GM23338 (cell line): ENCODE measurements around the gene SERTAD1. TPM values are rescaled to one million over a fixed set of nuclear protein-coding genes. Genes with fewer than 3 reads are reported as not detected.

ENCODE experiments used
- ATAC-seq: fragments of 200-7000 bp; cut with Tn5 transposase; 3 replicates; pipeline ENCODE4 v1.9.1; 2020
- DNase-seq: peaks from one replicate; pipeline ENCODE4 v3.0.0-alpha.2; 2015; ENCODE audit warnings: low spot score
- H2AFZ ChIP-seq: fragments of 200-600 bp; sonication (generic); 2 replicates; pipeline ENCODE4 v1.8.0; 2016; ENCODE audit warnings: antibody characterized with exemption, mild to moderate bottlenecking, moderate library complexity
- H3F3A ChIP-seq: fragments of 200-600 bp; sonication (generic); replicated peaks from 2 replicates; pipeline ENCODE4 v1.8.0; 2017; ENCODE audit warnings: antibody characterized with exemption, mixed run types, low read depth
- H3K27ac ChIP-seq: fragments of 200-600 bp; sonication (generic); 2 replicates; pipeline ENCODE4 v1.6.1; 2016; ENCODE audit warnings: low read depth
- H3K27me3 ChIP-seq: fragments of 200-600 bp; sonication (generic); 2 replicates; pipeline ENCODE4 v1.8.0; 2016; ENCODE audit warnings: mild to moderate bottlenecking, mixed run types, moderate library complexity; ENCODE audit not compliant: insufficient read depth
- H3K36me3 ChIP-seq: fragments of 200-600 bp; sonication (generic); 2 replicates; pipeline ENCODE4 v1.8.0; 2016; ENCODE audit warnings: mild to moderate bottlenecking; ENCODE audit not compliant: insufficient read depth
- H3K4me1 ChIP-seq: fragments of 200-600 bp; sonication (generic); 2 replicates; pipeline ENCODE4 v1.8.0; 2016; ENCODE audit warnings: mild to moderate bottlenecking, moderate library complexity; ENCODE audit not compliant: insufficient read depth
- H3K4me2 ChIP-seq: fragments of 200-600 bp; sonication (generic); 2 replicates; pipeline ENCODE4 v1.7.1; 2017; ENCODE audit warnings: mixed run types
- H3K4me3 ChIP-seq: fragments of 200-600 bp; sonication (generic); 2 replicates; pipeline ENCODE4 v1.6.1; 2016; ENCODE audit warnings: mixed run types
- H3K79me2 ChIP-seq: fragments of 200-600 bp; sonication (generic); replicated peaks from 2 replicates; pipeline ENCODE4 v1.8.0; 2017; ENCODE audit warnings: mild to moderate bottlenecking; ENCODE audit not compliant: insufficient read depth
- H3K9me2 ChIP-seq: fragments of 200-600 bp; sonication (generic); 2 replicates; pipeline ENCODE4 v1.8.0; 2017; ENCODE audit not compliant: insufficient read depth
- H4K20me1 ChIP-seq: fragments of 200-600 bp; sonication (generic); replicated peaks from 2 replicates; pipeline ENCODE4 v1.8.0; 2017; ENCODE audit warnings: mild to moderate bottlenecking; ENCODE audit not compliant: insufficient read depth
- H3K27ac Mint-ChIP-seq: 2 replicates; pipeline ENCODE4 v1.8.0; 2020; ENCODE audit warnings: inconsistent platforms, mild to moderate bottlenecking, moderate library complexity, mixed read lengths
- H3K27me3 Mint-ChIP-seq: 3 replicates; pipeline ENCODE4 v1.8.0; 2022; ENCODE audit warnings: low read depth, mild to moderate bottlenecking, moderate library complexity, mixed read lengths, inconsistent platforms; ENCODE audit not compliant: insufficient read depth, poor library complexity
- H3K36me3 Mint-ChIP-seq: 3 replicates; pipeline ENCODE4 v1.8.0; 2021; ENCODE audit warnings: low read depth, mild to moderate bottlenecking, inconsistent platforms, moderate library complexity, mixed read lengths
- H3K4me1 Mint-ChIP-seq: 3 replicates; pipeline ENCODE4 v1.8.0; 2020; ENCODE audit warnings: mild to moderate bottlenecking, inconsistent platforms, mixed read lengths
- H3K4me3 Mint-ChIP-seq: 3 replicates; pipeline ENCODE4 v1.8.0; 2021; ENCODE audit warnings: moderate library complexity, mild to moderate bottlenecking, inconsistent platforms, mixed read lengths
- H3K9me3 Mint-ChIP-seq: 3 replicates; pipeline ENCODE4 v1.8.0; 2020; ENCODE audit warnings: moderate library complexity, mild to moderate bottlenecking, inconsistent platforms, mixed read lengths
- CREB1 ChIP-seq: fragments of 250-450 bp; sonication (Bioruptor Pico); IDR thresholded peaks from 2 replicates; pipeline ENCODE4 v1.5.0; 2020; ENCODE audit warnings: low read depth, mild to moderate bottlenecking, moderate library complexity
- ETS1 ChIP-seq: IDR thresholded peaks from 2 replicates; pipeline ENCODE4 v1.6.1; 2016; ENCODE audit warnings: antibody characterized with exemption
- EZH2 ChIP-seq: fragments of 200-600 bp; sonication (generic); IDR thresholded peaks from one replicate; pipeline ENCODE4 v1.8.0; 2017; ENCODE audit warnings: antibody characterized with exemption, mild to moderate bottlenecking, low read depth; ENCODE audit not compliant: unreplicated experiment
- EZH2phosphoT487 ChIP-seq: fragments of 200-600 bp; sonication (generic); IDR thresholded peaks from one replicate; pipeline ENCODE4 v1.8.1; 2018; ENCODE audit warnings: antibody characterized with exemption; ENCODE audit not compliant: unreplicated experiment
- JUNB ChIP-seq: IDR thresholded peaks from one replicate; pipeline ENCODE4 v1.6.1; 2016; ENCODE audit warnings: antibody characterized with exemption; ENCODE audit not compliant: unreplicated experiment
- NANOG ChIP-seq: IDR thresholded peaks from 2 replicates; pipeline ENCODE4 v1.6.1; 2016; ENCODE audit warnings: antibody characterized with exemption, borderline replicate concordance
- POLR2AphosphoS5 ChIP-seq: IDR thresholded peaks from 2 replicates; pipeline ENCODE4 v1.6.1; 2016; ENCODE audit warnings: antibody characterized with exemption, low read depth
- STAT1 ChIP-seq: IDR thresholded peaks from one replicate; pipeline ENCODE4 v1.6.1; 2016; ENCODE audit warnings: antibody characterized with exemption; ENCODE audit not compliant: unreplicated experiment
- ZNF114 ChIP-seq: fragments of 250-450 bp; sonication (Bioruptor Pico); IDR thresholded peaks from 2 replicates; pipeline ENCODE4 v1.5.0; 2020; ENCODE audit warnings: mild to moderate bottlenecking, moderate library complexity
- ZNF331 ChIP-seq: fragments of 250-450 bp; sonication (Bioruptor Pico); IDR thresholded peaks from 2 replicates; pipeline ENCODE4 v1.5.0; 2020; ENCODE audit warnings: low read depth, mild to moderate bottlenecking, moderate library complexity
- ZNF462 ChIP-seq: fragments of 250-450 bp; sonication (Bioruptor Pico); IDR thresholded peaks from 2 replicates; pipeline ENCODE4 v1.5.0; 2020; ENCODE audit warnings: mild to moderate bottlenecking, moderate library complexity
- polyA plus RNA-seq: library from polyadenylated mRNA; unstranded; fragments of >200 nt; fragmentation: Nextera tagmentation; extraction: Ambion mirVana; gene quantifications from 2 replicates; pipeline ENCODE4 v1.2.1, GENCODE V29; 2016
- total RNA-seq: library from RNA; depleted of rRNA; stranded (reverse); fragments of >200 nt; shearing (Covaris generic); gene quantifications from 2 replicates; pipeline ENCODE4 v1.2.3, GENCODE V29; 2014

SERTAD1 gene
- total and polyA plus RNA-seq, 2 experiments from 2014 or later = 4.6 to 9.1 TPM

- Histone ChIP-seq H3F3A (peaks cover 22% of the 10 kb centered on the region), H3K27me3 (no peaks in the 10 kb centered on the region), H4K20me1 (peaks cover 8% of the 10 kb centered on the region; the same call in 1 of the 2 replicates), H3K4me2 (peak overlapping the region; percentile 80), H3K4me1 (peaks cover 13% of the 10 kb centered on the region), H3K36me3 (peaks cover 16% of the 10 kb centered on the region; the same call in 1 of the 2 replicates), H3K27ac (peak overlapping the region; percentile 80), H3K79me2 (peaks cover 26% of the 10 kb centered on the region), H2AFZ (no peak overlapping the region), H3K4me3 (peak overlapping the region; percentile 57), H3K9me2 (no peaks in the 10 kb centered on the region)
- ATAC-seq (no peak), DNase-seq (peak; percentile 38)
- H3K27me3 Mint-ChIP-seq = peaks cover 21% of the 10 kb centered on the region
- peaks cover 3% of the 10 kb centered on the region; the same call in 2 of the 3 replicates for H3K9me3 Mint-ChIP-seq
- peak overlapping the region; percentile 99 for H3K27ac Mint-ChIP-seq
- TF ChIP-seq ZNF331 (CRISPR knock-in tag) (no peak), NANOG (no peak)
- H3K4me3 Mint-ChIP-seq = peak overlapping the region; percentile 98
- H3K4me1 Mint-ChIP-seq = peaks cover 28% of the 10 kb centered on the region
- peaks cover 31% of the 10 kb centered on the region for H3K36me3 Mint-ChIP-seq
Observed at GRCh38 chr19:40442328-40443130, 16.7 kb upstream of the SERTAD1 start.

- Mint-ChIP-seq H3K36me3 (peaks cover 31% of the 10 kb centered on the region), H3K4me3 (peak overlapping the region; percentile 98), H3K4me1 (peaks cover 28% of the 10 kb centered on the region), H3K27ac (peak overlapping the region; percentile 99), H3K9me3 (peaks cover 3% of the 10 kb centered on the region; the same call in 2 of the 3 replicates), H3K27me3 (peaks cover 21% of the 10 kb centered on the region)
- peaks cover 22% of the 10 kb centered on the region for H3F3A ChIP-seq
- H3K27ac ChIP-seq = peak overlapping the region; percentile 80; the same call in 1 of the 2 replicates
- no peak overlapping the region for H2AFZ ChIP-seq
- peaks cover 8% of the 10 kb centered on the region; the same call in 1 of the 2 replicates for H4K20me1 ChIP-seq
- H3K9me2 ChIP-seq = no peaks in the 10 kb centered on the region
- H3K4me1 ChIP-seq = peaks cover 13% of the 10 kb centered on the region
- peak overlapping the region; percentile 80; the same call in 1 of the 2 replicates for H3K4me2 ChIP-seq
- H3K27me3 ChIP-seq = no peaks in the 10 kb centered on the region
- ATAC-seq (no peak), DNase-seq (no peak)
- H3K4me3 ChIP-seq = peak overlapping the region; percentile 57; the same call in 1 of the 2 replicates
- peaks cover 16% of the 10 kb centered on the region; the same call in 1 of the 2 replicates for H3K36me3 ChIP-seq
- H3K79me2 ChIP-seq = peaks cover 26% of the 10 kb centered on the region
- TF ChIP-seq ETS1 (no peak), EZH2phosphoT487 (no peak), POLR2AphosphoS5 (no peak), ZNF331 (CRISPR knock-in tag) (no peak), NANOG (no peak), JUNB (no peak), EZH2 (no peak), ZNF114 (no peak), CREB1 (CRISPR knock-in tag) (no peak), STAT1 (no peak), ZNF462 (CRISPR knock-in tag) (no peak)
Observed at GRCh38 chr19:40441719-40442253, 16.0 kb upstream of the SERTAD1 start.
